Measurements from ENCODE around the gene UNC13C.

The UNC13C gene

DNA sequence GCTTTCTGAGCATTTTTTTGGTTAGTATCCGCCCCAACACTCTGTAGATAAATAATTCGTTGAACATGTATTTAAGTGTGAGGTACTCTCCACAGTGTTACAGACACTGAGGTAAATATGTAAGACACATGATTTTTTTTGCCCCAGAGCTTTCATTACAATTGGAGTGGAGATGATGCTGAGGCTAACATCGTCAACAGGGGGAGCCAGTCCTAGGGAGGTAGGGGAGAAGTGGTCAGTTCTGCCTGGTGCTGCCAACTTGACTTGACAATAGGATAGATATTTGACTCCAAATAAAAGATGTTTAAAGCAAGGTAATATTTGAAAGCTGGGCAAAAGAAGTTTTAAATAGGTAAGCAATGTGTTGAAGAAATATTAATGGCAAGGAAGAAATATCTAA lies 295.7 kb downstream of the UNC13C start:
- Histone ChIP-seq H3K9me3 (ENCODE audit: control insufficient read depth in 5 of 5, low read length in 5 of 5) (no peaks in the 10 kb centered on the region), H3K27me3 (ENCODE audit: control insufficient read depth in 5 of 5, insufficient read depth in 4 of 5, low read length in 5 of 5) (no peaks in the 10 kb centered on the region), H3K4me1 (ENCODE audit: control insufficient read depth in 5 of 5, insufficient read depth in 5 of 5, low read length in 5 of 5) (peaks cover 0 to 2% (median 0%) of the 10 kb centered on the region in 5 donors), H3K36me3 (ENCODE audit: control insufficient read depth in 5 of 5, insufficient read depth in 5 of 5, low read length in 5 of 5) (no peaks in the 10 kb centered on the region), H3K4me3 (ENCODE audit: low read depth in 1 of 5, low read length in 5 of 5) (no peak overlapping the region), H3K27ac (ENCODE audit: low read depth, low read length) (no peak overlapping the region), H3K9ac (ENCODE audit: low read length in 5 of 5) (no peak overlapping the region)

DNA sequence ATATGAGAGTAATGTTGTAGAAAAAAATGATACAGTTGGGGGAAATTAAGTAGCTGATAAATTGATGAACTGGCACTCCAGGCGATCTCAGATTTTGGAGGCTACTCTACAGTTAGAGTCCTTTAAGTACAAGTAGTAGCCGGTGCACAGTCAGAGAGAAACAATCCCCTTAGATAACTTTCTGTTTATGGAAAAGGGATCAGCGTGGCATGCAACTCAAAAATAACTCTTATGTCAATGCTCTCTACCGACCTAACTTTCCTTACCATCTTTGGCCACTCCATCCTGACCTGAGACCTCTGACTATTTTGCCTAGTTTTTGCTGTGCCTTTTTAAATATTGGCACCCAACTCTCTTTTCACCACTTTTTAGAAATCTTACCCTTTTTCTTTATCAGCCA lies 299.6 kb downstream of the UNC13C start:
- no peaks in the 10 kb centered on the region for H3K36me3 ChIP-seq (ENCODE audit: control insufficient read depth in 5 of 5, insufficient read depth in 5 of 5, low read length in 5 of 5)
- H3K9ac ChIP-seq (ENCODE audit: low read length in 5 of 5) = no peak overlapping the region
- H3K9me3 ChIP-seq (ENCODE audit: control insufficient read depth in 5 of 5, low read length in 5 of 5) = no peaks in the 10 kb centered on the region
- H3K27ac ChIP-seq (ENCODE audit: low read depth, low read length) = no peak overlapping the region
- no peak overlapping the region for H3K4me3 ChIP-seq (ENCODE audit: low read depth in 1 of 5, low read length in 5 of 5)
- H3K27me3 ChIP-seq (ENCODE audit: control insufficient read depth in 5 of 5, insufficient read depth in 4 of 5, low read length in 5 of 5) = no peaks in the 10 kb centered on the region
- H3K4me1 ChIP-seq (ENCODE audit: control insufficient read depth in 5 of 5, insufficient read depth in 5 of 5, low read length in 5 of 5) = peaks cover 0 to 9% (median 0%) of the 10 kb centered on the region in 5 donors

DNA sequence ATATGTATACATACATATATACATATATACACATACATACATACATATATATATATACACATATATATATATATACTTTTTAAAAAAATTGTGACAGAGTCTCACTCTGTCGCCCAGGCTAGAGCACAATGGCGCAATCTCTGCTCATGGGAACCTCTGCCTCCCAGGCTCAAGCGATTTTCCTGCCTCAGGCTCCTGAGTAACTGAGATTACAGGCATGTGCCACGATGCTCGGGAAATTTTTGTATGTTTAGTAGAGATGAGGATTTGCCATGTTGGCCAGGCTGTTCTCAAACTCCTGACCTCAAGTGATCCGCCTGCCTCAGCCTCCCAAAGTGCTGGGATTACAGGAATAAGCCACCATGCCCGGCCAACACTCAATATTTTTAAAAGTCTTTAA lies 302.5 kb downstream of the UNC13C start:
- no peak overlapping the region for H3K4me3 ChIP-seq (ENCODE audit: low read depth in 1 of 5, low read length in 5 of 5)
- no peaks in the 10 kb centered on the region for H3K9me3 ChIP-seq (ENCODE audit: control insufficient read depth in 5 of 5, low read length in 5 of 5)
- H3K4me1 ChIP-seq (ENCODE audit: control insufficient read depth in 5 of 5, insufficient read depth in 5 of 5, low read length in 5 of 5) = peaks cover 0 to 9% (median 0%) of the 10 kb centered on the region in 5 donors
- no peak overlapping the region for H3K9ac ChIP-seq (ENCODE audit: low read length in 5 of 5)
- no peak overlapping the region for H3K27ac ChIP-seq (ENCODE audit: low read depth, low read length)
- H3K36me3 ChIP-seq (ENCODE audit: control insufficient read depth in 5 of 5, insufficient read depth in 5 of 5, low read length in 5 of 5) = no peaks in the 10 kb centered on the region
- H3K27me3 ChIP-seq (ENCODE audit: control insufficient read depth in 5 of 5, insufficient read depth in 4 of 5, low read length in 5 of 5) = no peaks in the 10 kb centered on the region

DNA sequence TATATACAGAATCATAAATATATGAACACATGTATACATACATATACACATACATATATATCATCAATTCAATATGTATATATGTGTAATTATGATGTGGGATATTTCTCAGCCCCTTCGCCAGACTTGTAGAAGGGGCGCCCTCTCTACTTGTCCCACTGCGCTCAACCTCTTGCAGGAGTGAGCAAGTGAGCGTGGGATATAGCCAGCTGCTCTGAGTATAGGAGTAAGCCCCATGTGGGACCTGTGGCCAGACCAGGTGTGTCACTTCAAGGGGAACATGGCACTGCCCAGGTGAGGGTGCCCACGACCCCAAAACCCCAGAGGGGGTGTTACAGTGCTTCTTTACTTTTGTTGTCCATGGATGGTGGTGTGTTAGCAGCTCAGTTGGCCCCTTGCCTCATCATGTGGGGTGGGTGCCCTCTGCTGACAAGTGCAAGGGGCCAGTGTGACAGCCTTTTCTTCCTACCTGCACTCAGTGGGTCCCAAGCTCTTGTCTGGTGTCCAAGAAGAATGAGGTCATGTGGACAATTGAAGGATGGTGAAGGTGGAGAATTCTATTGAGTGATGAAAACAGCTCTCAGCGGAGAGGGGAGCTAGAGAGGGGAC lies 304.1 kb downstream of the UNC13C start:
- H3K27ac ChIP-seq (ENCODE audit: low read depth, low read length) = no peak overlapping the region
- no peaks in the 10 kb centered on the region for H3K27me3 ChIP-seq (ENCODE audit: control insufficient read depth in 5 of 5, insufficient read depth in 4 of 5, low read length in 5 of 5)
- peaks cover 0 to 9% (median 0%) of the 10 kb centered on the region in 5 donors for H3K4me1 ChIP-seq (ENCODE audit: control insufficient read depth in 5 of 5, insufficient read depth in 5 of 5, low read length in 5 of 5)
- H3K9ac ChIP-seq (ENCODE audit: low read length in 5 of 5) = no peak overlapping the region
- no peak overlapping the region for H3K4me3 ChIP-seq (ENCODE audit: low read depth in 1 of 5, low read length in 5 of 5)
- no peaks in the 10 kb centered on the region for H3K9me3 ChIP-seq (ENCODE audit: control insufficient read depth in 5 of 5, low read length in 5 of 5)
- H3K36me3 ChIP-seq (ENCODE audit: control insufficient read depth in 5 of 5, insufficient read depth in 5 of 5, low read length in 5 of 5) = no peaks in the 10 kb centered on the region

DNA sequence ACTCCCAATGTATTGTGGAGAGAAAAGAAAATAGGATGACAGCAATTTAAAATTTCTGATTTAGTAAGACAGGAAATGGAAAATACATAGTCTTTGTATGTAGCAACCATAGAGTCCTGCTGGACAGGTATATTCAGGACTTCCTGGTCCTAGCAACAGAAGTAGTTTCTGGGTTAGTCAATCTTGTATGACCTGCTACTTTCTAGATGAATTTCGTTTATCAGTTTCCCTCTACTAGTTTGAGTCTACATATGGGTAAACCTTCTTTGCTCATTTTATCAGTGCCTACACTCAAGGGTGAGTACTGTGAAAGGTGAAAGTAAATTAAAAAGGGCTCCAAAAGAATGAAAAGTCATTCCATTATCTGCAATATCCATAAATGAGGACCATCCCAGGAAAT lies 309.8 kb downstream of the UNC13C start:
- no peak overlapping the region for H3K9ac ChIP-seq (ENCODE audit: low read length in 5 of 5)
- no peaks in the 10 kb centered on the region for H3K27me3 ChIP-seq (ENCODE audit: control insufficient read depth in 5 of 5, insufficient read depth in 4 of 5, low read length in 5 of 5)
- no peak overlapping the region for H3K4me3 ChIP-seq (ENCODE audit: low read depth in 1 of 5, low read length in 5 of 5)

DNA sequence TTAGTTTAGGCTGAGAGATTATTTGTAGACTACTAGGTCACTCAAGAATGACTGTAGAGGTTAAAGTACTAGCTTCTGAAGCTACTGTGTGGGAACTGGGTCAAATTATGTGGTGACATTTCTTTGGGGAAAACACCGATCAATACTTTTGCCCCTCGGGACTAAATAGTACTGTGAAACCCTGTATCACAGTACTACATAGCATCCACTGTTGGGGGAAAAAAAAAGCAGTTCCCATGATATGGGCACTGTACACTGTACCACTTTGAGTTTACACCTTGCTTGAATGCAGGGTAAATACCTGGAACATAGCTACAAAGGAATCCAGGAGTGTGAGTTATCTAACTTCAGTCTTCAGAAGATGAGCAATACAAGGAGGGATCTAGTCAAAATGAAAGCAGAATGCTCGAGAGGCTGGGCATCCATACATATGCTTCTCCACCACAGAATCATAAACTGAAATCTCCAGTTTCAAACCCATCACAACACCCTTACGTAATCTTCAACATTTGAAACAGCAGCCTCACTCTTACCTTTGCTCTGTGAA lies 311.4 kb downstream of the UNC13C start:
- no peak overlapping the region for H3K4me3 ChIP-seq (ENCODE audit: low read depth in 1 of 5, low read length in 5 of 5)
- H3K4me1 ChIP-seq (ENCODE audit: control insufficient read depth in 5 of 5, insufficient read depth in 5 of 5, low read length in 5 of 5) = peaks cover 0 to 7% (median 4%) of the 10 kb centered on the region in 5 donors

More for the DNA sequence above, 309.8 kb downstream of the UNC13C start:
- H3K36me3 ChIP-seq (ENCODE audit: control insufficient read depth in 5 of 5, insufficient read depth in 5 of 5, low read length in 5 of 5) = no peaks in the 10 kb centered on the region
- H3K27ac ChIP-seq (ENCODE audit: low read depth, low read length) = no peak overlapping the region
- H3K9me3 ChIP-seq (ENCODE audit: control insufficient read depth in 5 of 5, low read length in 5 of 5) = no peaks in the 10 kb centered on the region
- H3K4me1 ChIP-seq (ENCODE audit: control insufficient read depth in 5 of 5, insufficient read depth in 5 of 5, low read length in 5 of 5) = peaks cover 0 to 7% (median 4%) of the 10 kb centered on the region in 5 donors

DNA sequence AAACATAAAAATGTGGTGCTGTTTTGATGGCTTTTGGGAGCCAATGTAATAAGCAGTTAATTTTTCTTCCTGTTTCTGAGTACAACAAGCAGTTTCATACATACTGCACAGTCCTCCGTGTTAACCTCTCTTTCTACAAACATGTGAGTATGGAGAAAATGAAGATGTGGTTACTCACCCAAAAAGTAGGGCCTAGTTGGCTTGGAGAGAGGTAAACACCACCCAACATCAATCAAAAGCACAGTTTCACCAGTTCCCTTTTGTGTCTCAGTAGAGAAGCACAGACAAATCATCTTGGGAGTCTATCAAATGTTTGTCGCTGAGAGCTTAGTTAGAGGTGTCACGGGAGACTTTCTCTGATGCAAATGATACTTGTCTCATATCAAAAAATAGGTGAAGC lies 320.2 kb downstream of the UNC13C start:
- Histone ChIP-seq H3K9ac (ENCODE audit: low read length in 5 of 5) (no peak overlapping the region), H3K36me3 (ENCODE audit: control insufficient read depth in 5 of 5, insufficient read depth in 5 of 5, low read length in 5 of 5) (no peaks in the 10 kb centered on the region), H3K27ac (ENCODE audit: low read depth, low read length) (no peak overlapping the region), H3K4me1 (ENCODE audit: control insufficient read depth in 5 of 5, insufficient read depth in 5 of 5, low read length in 5 of 5) (no peaks in the 10 kb centered on the region), H3K4me3 (ENCODE audit: low read depth in 1 of 5, low read length in 5 of 5) (no peak overlapping the region), H3K9me3 (ENCODE audit: control insufficient read depth in 5 of 5, low read length in 5 of 5) (no peaks in the 10 kb centered on the region), H3K27me3 (ENCODE audit: control insufficient read depth in 5 of 5, insufficient read depth in 4 of 5, low read length in 5 of 5) (no peaks in the 10 kb centered on the region)

More for the DNA sequence above, 311.4 kb downstream of the UNC13C start:
- no peak overlapping the region for H3K27ac ChIP-seq (ENCODE audit: low read depth, low read length)
- no peaks in the 10 kb centered on the region for H3K36me3 ChIP-seq (ENCODE audit: control insufficient read depth in 5 of 5, insufficient read depth in 5 of 5, low read length in 5 of 5)
- no peak overlapping the region for H3K9ac ChIP-seq (ENCODE audit: low read length in 5 of 5)
- no peaks in the 10 kb centered on the region for H3K27me3 ChIP-seq (ENCODE audit: control insufficient read depth in 5 of 5, insufficient read depth in 4 of 5, low read length in 5 of 5)
- no peaks in the 10 kb centered on the region for H3K9me3 ChIP-seq (ENCODE audit: control insufficient read depth in 5 of 5, low read length in 5 of 5)

DNA sequence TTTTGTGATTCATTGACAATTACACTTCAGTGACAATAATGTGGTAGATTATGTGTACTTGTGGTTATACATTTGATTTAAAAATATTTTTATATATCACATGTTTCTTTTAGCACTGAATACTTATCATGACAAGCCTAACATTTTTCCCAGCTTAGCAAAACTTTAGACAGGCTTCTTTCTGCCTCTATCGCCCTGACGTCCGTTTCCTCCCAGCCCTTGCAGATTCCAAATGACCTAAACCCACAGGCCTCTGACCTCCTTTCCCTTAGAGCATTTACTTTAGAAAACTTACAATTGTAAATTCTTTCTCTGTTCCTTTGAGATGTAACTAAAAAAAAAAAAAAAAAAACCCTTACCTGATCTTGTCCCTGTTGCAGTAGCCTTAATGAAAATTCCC lies 326.1 kb downstream of the UNC13C start:
- Histone ChIP-seq H3K4me1 (ENCODE audit: control insufficient read depth in 5 of 5, insufficient read depth in 5 of 5, low read length in 5 of 5) (peaks cover 0 to 11% (median 0%) of the 10 kb centered on the region in 5 donors), H3K36me3 (ENCODE audit: control insufficient read depth in 5 of 5, insufficient read depth in 5 of 5, low read length in 5 of 5) (no peaks in the 10 kb centered on the region), H3K27ac (ENCODE audit: low read depth, low read length) (no peak overlapping the region), H3K9ac (ENCODE audit: low read length in 5 of 5) (no peak overlapping the region), H3K27me3 (ENCODE audit: control insufficient read depth in 5 of 5, insufficient read depth in 4 of 5, low read length in 5 of 5) (no peaks in the 10 kb centered on the region), H3K4me3 (ENCODE audit: low read depth in 1 of 5, low read length in 5 of 5) (no peak overlapping the region), H3K9me3 (ENCODE audit: control insufficient read depth in 5 of 5, low read length in 5 of 5) (no peaks in the 10 kb centered on the region)

DNA sequence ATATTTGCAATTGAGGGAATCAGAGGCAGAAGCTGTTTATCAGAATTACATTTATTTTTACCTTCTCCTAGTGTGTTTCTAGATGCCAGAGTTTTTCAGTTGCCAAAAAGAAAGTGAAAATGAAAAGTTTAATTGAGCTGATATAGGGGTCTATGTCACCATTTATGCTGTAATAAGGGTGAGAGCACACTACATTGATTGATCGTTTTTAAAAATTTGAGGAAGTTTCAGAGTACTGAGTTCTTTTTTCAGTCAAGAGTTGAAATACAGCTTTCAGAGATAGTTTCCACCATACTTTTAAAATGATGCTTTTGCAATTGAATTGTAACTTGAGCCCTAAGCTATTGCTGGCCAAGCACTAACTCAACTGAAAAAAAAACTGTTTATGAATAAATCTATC lies 326.9 kb downstream of the UNC13C start:
- H3K9me3 ChIP-seq (ENCODE audit: control insufficient read depth in 5 of 5, low read length in 5 of 5) = no peaks in the 10 kb centered on the region
- no peak overlapping the region for H3K27ac ChIP-seq (ENCODE audit: low read depth, low read length)
- no peaks in the 10 kb centered on the region for H3K36me3 ChIP-seq (ENCODE audit: control insufficient read depth in 5 of 5, insufficient read depth in 5 of 5, low read length in 5 of 5)
- no peak overlapping the region for H3K4me3 ChIP-seq (ENCODE audit: low read depth in 1 of 5, low read length in 5 of 5)
- peaks cover 0 to 11% (median 0%) of the 10 kb centered on the region in 5 donors for H3K4me1 ChIP-seq (ENCODE audit: control insufficient read depth in 5 of 5, insufficient read depth in 5 of 5, low read length in 5 of 5)
- H3K9ac ChIP-seq (ENCODE audit: low read length in 5 of 5) = no peak overlapping the region
- no peaks in the 10 kb centered on the region for H3K27me3 ChIP-seq (ENCODE audit: control insufficient read depth in 5 of 5, insufficient read depth in 4 of 5, low read length in 5 of 5)

DNA sequence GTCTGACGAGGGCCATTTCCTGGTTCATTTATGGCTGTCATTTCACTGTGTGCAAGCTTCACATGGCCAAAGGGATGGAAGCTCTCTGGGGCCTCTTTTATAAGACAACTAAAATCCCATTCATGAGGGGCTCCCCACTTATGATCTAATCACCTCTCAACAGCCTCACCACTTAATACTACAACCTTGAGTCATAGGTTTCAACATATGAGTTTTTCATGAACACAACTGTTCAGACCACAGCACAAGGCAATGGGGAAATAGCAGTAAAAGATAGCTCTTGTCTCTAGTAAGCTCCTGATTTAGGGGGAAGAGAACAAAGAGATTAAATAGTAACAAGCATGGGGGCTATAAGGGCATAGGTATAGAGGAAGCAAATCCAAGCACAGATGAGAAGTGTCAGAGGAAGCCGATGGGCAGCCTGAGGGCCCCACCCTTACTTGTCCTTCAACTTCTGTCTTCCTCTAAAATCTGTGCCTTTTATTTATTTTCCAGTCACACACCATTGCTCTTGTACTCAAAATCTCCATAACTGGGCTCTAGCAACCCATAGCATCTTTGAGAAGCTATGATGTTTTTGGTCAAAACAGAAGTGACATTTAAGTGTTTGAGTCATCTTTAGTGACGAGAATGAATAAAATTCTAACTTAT lies 329.1 kb downstream of the UNC13C start:
- Histone ChIP-seq H3K4me3 (ENCODE audit: low read depth in 1 of 5, low read length in 5 of 5) (no peak overlapping the region), H3K27ac (ENCODE audit: low read depth, low read length) (no peak overlapping the region), H3K36me3 (ENCODE audit: control insufficient read depth in 5 of 5, insufficient read depth in 5 of 5, low read length in 5 of 5) (no peaks in the 10 kb centered on the region)

More for the DNA sequence above, 329.1 kb downstream of the UNC13C start:
- Histone ChIP-seq H3K27me3 (ENCODE audit: control insufficient read depth in 5 of 5, insufficient read depth in 4 of 5, low read length in 5 of 5) (no peaks in the 10 kb centered on the region), H3K4me1 (ENCODE audit: control insufficient read depth in 5 of 5, insufficient read depth in 5 of 5, low read length in 5 of 5) (peaks cover 0 to 11% (median 0%) of the 10 kb centered on the region in 5 donors), H3K9ac (ENCODE audit: low read length in 5 of 5) (no peak overlapping the region), H3K9me3 (ENCODE audit: control insufficient read depth in 5 of 5, low read length in 5 of 5) (no peaks in the 10 kb centered on the region)

Data from subcutaneous abdominal adipose tissue (tissue), 5 donors.